NCI-H1694 (cell line): ENCODE data around the gene GAL3ST3.
"Not testable (repeated sequence)": the region's sequence is repeated elsewhere in the genome, so short reads cannot be mapped to it uniquely, and the experiment has no call there.

Experiments used
- DNase-seq: peaks from one replicate; lab custom pipeline; 2025; lab: John Stamatoyannopoulos, UW

The GAL3ST3 gene

GRCh38 chr11:66044757-66045156, 4.2 kb downstream of the GAL3ST3 start:
- no peak for DNase-seq

- DNase-seq: no peak
Observed at GRCh38 chr11:66042996-66043906, 5.7 kb downstream of the GAL3ST3 start.

DNA sequence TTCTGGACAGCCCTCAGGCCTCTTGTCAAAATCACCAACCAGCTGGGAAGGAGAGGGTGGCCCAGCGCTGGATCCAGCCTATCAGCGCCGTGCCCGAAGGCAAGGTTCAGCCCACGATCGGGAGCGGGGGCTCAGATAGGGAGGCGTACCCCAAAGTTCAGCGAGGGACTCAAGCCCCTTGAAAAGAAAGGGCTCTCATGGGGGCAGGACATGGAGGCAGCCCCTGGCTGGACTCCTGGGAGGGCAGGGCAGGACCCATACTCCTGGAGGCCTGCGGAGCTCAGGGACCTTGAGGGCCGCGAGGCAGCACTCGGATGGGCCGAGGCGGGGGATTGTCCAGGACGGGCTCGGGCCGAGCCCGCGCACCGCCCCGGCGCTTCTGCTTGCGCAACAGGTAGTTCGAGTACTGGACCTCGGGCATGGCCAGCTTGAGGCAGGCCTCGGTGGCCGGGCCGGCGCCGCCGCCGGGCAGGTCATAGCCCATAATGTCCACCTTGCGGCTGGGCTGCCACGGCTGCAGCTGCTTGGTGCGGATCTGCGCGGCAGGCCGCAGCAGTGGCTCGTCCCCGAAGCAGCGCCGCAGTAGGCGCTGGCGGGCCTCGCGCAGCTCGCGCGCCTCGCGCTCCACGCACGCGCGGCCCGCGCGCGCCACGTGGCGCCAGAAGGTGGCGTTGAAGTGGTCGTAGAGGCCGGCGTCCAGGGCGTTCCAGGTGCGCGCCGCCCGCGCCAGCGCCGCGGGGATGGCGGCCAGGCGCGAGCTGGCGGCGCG, 6.5 kb downstream of the GAL3ST3 start:
- no peak for DNase-seq

GRCh38 chr11:66039765-66040164, 9.2 kb downstream of the GAL3ST3 start:
- DNase-seq: no peak

- DNase-seq: no peak
Observed at GRCh38 chr11:66037327-66037726, 11.6 kb downstream of the GAL3ST3 start.

DNA sequence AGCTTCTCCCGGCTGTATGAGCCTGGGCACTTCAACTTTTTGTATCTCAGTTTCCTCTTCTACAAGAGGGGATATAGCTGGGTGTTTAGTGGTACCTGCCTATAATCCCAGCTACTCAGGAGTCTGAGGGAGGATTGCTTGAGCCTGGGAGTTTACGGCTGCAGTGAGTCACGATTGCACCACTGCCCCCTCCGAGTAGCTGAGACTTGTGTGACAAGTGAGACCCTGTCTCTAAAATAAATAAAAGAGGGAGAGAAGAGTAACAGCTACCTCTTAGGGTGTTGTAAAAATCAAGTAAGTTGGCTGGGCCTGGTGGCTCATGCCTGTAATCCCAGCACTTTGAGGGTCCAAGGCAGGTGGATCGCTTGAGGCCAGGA, 12.6 kb downstream of the GAL3ST3 start:
- no peak for DNase-seq

- DNase-seq: no peak
Observed at GRCh38 chr11:66035653-66036333, 13.2 kb downstream of the GAL3ST3 start.

GRCh38 chr11:66032957-66033735, 15.8 kb downstream of the GAL3ST3 start:
- DNase-seq: no peak

DNA sequence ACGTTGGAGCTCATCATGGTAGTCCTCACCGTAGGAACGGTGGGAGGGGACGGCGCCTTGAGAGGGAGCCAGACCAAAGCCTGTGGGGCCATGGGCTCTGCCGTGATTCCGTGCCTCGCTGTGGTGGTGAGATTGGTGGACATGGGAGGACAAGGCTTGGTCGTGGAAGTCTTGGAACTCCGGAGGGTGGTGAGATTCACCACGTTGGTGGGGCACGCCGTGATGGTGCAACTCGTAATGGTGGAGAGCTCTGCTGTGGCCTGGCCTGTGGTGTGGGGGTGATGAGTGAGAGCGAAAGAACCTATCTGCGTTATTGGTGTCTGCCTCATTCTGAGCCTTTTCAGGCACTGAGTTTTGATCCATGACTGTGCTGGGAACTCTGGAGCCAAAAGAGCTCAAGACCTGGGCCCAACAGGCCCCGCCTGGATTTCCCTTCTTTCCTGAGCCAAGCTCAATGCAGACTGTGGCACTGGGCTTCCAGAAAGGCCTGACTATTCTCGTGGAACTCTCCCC, 22.9 kb downstream of the GAL3ST3 start, which contains the start of gene CATSPER1:
TSS of gene CATSPER1 (minus strand) at position 463 of the 513 bp plus-strand sequence. CDS start at position 363, 100 bp downstream.
- no peak for DNase-seq

GRCh38 chr11:66023186-66023440, 25.8 kb downstream of the GAL3ST3 start:
- DNase-seq: not testable (repeated sequence)

DNA sequence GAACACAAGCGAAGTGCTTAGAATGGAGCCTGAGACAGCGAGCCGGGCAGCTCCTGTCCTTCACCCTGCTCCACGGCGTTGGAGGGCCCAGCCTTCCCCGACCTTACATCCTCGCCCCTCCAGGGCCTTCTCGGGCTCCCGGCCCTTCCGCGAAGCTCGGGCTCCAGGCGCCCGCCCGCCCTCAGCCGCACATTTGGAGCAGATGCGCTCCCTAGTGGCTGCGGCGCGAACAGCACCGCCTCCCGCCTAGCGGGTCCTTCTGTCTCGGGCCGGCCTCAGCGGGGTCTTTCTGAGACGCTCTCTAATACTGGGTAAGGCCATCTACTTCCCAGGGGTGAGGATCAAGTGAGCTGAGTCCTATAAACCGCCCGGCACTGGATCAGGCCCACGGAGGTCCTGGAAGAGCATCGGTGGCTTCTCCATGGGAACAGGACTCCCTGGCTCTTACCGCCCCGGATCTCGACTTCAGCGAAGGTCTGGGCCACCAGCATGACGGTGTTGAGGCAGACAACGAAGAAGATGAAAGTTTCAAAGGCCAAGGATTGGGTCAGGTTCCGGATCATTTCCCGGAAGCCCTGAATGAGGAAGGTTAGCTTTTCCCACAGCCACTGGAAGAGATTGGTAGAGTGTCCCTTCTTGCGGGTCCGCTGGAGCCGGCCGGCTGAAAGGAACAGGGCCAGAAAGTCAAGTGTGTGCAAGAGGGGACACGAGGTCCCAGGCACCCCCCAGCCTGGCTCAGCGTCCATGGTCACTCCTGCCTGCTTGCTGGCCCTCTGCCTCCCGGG, 26.4 kb downstream of the GAL3ST3 start:
- peak; percentile 37 for DNase-seq

- no peak for DNase-seq
Observed at GRCh38 chr11:66020618-66021357, 28.2 kb downstream of the GAL3ST3 start.

DNA sequence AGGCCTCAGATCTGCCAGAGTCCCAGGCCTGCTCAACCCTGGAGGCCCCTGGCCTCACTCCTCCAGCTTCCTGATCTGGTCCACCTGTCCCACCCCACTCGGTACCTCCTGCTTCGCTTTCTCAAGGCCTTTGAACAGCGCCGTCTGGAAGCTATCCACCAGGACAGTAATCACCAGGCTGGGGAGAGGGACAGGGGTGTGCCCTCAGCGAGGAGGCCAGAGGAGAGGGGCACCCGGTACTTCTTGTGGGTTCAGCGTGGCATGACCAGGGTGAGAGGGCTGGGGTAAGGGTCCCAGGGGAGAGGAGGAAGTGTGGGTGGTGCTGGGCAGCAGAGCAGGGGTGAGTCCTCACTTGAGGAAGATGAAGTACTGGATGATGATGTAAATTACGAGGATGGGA, 28.7 kb downstream of the GAL3ST3 start:
- DNase-seq: no peak

GRCh38 chr11:66017321-66017720, 31.6 kb downstream of the GAL3ST3 start:
- no peak for DNase-seq

- DNase-seq: no peak
Observed at GRCh38 chr11:66016793-66017177, 32.2 kb downstream of the GAL3ST3 start.

GRCh38 chr11:66015936-66016792, 32.8 kb downstream of the GAL3ST3 start:
- peak; percentile 28 for DNase-seq

DNA sequence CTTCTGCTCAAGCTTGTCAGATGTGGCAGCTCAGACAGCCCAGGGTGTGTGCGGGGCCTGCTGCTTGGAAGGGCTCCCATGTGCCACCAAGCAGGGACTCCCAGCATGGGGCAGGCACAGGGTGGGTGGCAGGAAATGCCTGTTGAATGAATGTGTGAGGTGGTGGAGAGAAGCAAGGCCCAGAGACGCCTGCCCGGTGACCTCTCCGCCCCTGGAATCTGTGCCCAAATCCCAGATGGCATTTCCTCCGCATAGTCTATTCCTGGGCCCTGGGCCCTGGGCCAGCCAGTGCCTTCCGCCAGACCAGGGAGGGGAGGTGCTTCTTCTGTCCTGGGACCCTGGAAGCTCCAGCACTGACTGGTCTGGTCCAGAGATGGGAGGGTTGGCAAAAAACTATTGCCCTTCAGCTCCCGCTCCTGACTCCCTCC, 33.5 kb downstream of the GAL3ST3 start:
- DNase-seq: no peak

DNA sequence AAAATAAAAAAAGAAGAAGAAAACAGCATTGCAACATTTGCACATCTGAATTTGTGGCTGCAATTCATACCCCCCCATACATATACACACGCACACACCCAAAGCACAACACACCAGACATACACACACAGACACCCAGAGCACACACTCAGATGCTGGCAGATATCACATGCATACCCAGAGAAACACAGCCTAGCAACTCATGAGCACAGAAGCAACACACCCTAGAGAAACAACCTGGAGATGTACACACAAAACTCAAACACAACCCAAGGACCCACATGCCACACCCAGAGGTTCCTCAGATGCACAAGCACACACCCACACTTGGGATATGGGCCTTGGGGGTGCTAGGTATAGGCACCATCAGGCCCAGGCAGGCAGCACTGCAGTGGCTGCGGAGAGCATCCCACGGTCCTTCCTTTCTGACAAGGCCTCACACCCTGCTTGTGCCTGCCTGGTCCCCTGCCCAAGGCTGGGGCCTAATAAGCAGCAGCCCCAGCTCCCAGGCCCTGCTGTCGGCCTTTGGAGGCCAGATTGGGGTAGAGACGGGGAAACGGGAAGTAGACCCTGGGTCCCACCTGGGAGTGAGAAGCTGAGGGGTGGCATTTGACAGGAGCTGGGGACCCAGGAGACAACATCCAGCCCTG, 34.0 kb downstream of the GAL3ST3 start:
- no peak for DNase-seq

DNA sequence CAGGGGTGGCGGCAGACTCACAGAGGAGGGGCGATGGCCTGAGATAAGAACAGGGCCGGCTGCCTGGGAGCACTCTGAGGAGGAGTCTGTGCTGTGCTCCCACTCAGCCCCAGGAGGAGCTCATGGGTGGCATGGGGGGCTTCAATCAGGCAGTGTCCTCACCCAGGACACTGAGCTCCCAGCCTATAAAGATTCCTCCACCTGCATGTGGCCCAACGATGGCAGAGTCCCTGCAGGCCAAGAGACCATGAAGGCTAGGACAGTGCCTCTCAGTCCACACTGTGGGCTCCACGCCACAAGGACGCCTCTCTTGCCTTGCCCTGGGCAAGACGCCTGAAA, 35.2 kb downstream of the GAL3ST3 start:
- DNase-seq: no peak
